IPS-15b (cell line): ENCODE results near the gene SPIB.
A peak's percentile ranks its signal among the peaks of the same experiment; 100 is the strongest.
"Not testable (repeated sequence)": the region's sequence is repeated elsewhere in the genome, so short reads cannot be mapped to it uniquely, and the experiment has no call there.

Experiments used
- H3K27me3 ChIP-seq: one replicate; pipeline ENCODE4 v1.6.1; 2013; ENCODE audit warnings: low read length; ENCODE audit not compliant: control insufficient read depth, insufficient read depth
- H3K36me3 ChIP-seq: one replicate; pipeline ENCODE4 v1.6.1; 2013; ENCODE audit warnings: low read length; ENCODE audit not compliant: control insufficient read depth, insufficient read depth
- H3K4me1 ChIP-seq: one replicate; pipeline ENCODE4 v1.6.1; 2013; ENCODE audit warnings: mild to moderate bottlenecking, low read length; ENCODE audit not compliant: control insufficient read depth, insufficient read depth
- H3K4me3 ChIP-seq: one replicate; pipeline ENCODE4 v1.5.1; 2013; ENCODE audit warnings: low read depth, low read length
- H3K9ac ChIP-seq: one replicate; pipeline ENCODE4 v1.6.1; 2013; ENCODE audit warnings: low read depth, mild to moderate bottlenecking, low read length
- H3K9me3 ChIP-seq: one replicate; pipeline ENCODE4 v1.6.1; 2013; ENCODE audit warnings: mild to moderate bottlenecking, low read length; ENCODE audit not compliant: control insufficient read depth, insufficient read depth

Gene SPIB

DNA sequence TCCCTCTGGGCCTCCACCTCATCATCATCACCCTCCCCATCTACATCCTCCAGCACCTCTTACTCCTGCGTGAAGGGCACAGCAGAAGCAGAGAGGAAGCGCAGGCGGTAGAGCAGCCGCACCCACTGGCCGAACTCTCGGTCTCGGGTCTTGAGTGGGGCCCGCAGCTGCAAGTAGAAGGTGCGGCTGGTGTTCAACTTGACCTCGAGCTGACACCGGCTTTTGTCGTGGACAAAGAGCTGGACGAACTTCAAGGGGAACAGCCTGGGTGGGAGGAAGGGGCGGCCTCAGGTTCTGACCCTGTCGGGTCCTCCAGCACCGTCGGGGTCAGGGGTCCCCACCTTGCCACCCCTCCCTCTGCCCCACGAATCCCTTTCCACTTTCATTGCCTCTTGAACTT lies 48.8 kb downstream of the SPIB start:
- Histone ChIP-seq H3K4me1 (no peaks in the 10 kb centered on the region), H3K27me3 (no peaks in the 10 kb centered on the region), H3K9me3 (no peaks in the 10 kb centered on the region), H3K36me3 (no peaks in the 10 kb centered on the region), H3K9ac (no peak overlapping the region), H3K4me3 (no peak overlapping the region)

DNA sequence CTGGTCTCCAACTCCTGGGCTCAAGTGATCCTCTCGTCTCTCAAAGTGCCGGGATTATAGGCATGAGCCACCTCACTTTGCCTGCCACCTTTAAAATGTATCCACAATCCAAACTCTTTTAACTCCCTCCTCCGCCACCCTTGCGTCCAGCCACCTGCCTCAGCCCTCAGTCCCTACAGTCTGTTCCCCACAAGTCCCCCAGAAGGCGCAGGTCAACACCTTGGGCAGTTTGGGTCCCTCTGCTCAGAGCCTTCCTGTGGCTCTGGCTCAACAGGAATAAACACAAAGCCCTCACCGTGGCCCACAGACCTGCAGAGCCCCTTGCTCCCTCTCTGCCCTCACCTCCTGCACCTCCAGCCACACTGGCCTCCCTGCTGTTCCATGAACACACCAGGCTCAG lies 50.1 kb downstream of the SPIB start:
- H3K4me1 ChIP-seq: no peaks in the 10 kb centered on the region
- H3K9me3 ChIP-seq: no peaks in the 10 kb centered on the region
- no peaks in the 10 kb centered on the region for H3K27me3 ChIP-seq

GRCh38 chr19:50473336-50473735 lies 54.6 kb downstream of the SPIB start:
- not testable (repeated sequence) for H3K27me3 ChIP-seq, H3K36me3 ChIP-seq, H3K4me1 ChIP-seq, H3K9me3 ChIP-seq, H3K9ac ChIP-seq, H3K4me3 ChIP-seq

More for the DNA sequence above, 50.1 kb downstream of the SPIB start:
- Histone ChIP-seq H3K4me3 (no peak overlapping the region), H3K9ac (no peak overlapping the region), H3K36me3 (no peaks in the 10 kb centered on the region)

DNA sequence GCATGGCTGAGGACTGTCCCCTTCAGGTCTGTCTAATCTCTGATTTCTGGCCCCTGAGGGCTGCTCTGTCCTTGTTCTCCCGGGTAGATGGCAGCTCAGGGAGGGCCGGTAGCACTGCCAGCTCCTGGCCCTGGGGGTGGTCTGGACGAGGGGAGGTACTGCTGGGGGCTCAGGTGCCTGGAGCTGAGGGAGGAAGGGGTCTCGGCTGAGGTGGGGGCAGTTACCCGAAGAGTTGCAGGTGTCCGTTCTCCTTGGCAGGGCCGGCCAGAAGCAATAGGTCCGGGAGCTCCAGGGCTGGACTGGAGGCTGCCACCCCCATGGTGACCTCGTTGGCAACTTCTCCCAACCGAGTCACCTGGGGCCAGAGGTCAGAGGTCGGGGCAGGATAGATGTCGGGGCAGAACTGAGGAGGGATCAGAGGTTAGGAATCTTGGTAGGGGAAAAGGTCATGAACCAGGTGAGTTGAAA lies 56.4 kb downstream of the SPIB start:
- H3K4me1 ChIP-seq: no peaks in the 10 kb centered on the region

DNA sequence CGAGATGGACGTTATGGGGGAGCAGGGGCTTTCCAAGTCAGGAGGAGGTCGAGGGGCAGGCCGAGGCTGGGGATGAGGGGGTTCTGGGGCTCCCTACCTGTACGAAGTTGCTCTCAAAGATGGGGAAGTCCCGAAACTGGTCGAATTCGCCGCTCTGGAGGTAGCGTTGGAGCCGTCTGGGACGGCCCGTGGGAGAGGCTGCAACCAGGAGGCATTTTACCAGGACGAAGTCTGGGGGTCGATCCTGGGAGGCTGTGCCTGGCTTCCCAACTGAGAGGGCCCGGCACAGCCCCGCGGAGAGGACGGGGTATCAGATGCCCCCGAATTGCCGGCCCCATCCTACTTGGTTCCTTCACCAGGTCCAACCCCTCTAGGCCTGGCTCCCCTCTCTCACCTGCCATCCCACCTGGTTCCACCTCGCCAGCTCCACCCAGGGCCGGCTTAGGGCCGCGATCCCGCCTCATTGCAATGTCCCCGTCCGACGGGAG lies 57.0 kb downstream of the SPIB start:
- Histone ChIP-seq H3K9ac (peak overlapping the region; percentile 47), H3K4me1 (no peaks in the 10 kb centered on the region), H3K9me3 (peaks cover 5% of the 10 kb centered on the region), H3K36me3 (peaks cover 26% of the 10 kb centered on the region), H3K27me3 (no peaks in the 10 kb centered on the region), H3K4me3 (peak overlapping the region; percentile 49)

More for the DNA sequence above, 56.4 kb downstream of the SPIB start:
- Histone ChIP-seq H3K27me3 (no peaks in the 10 kb centered on the region), H3K9me3 (peaks cover 5% of the 10 kb centered on the region), H3K9ac (no peak overlapping the region), H3K36me3 (peaks cover 20% of the 10 kb centered on the region), H3K4me3 (no peak overlapping the region)

DNA sequence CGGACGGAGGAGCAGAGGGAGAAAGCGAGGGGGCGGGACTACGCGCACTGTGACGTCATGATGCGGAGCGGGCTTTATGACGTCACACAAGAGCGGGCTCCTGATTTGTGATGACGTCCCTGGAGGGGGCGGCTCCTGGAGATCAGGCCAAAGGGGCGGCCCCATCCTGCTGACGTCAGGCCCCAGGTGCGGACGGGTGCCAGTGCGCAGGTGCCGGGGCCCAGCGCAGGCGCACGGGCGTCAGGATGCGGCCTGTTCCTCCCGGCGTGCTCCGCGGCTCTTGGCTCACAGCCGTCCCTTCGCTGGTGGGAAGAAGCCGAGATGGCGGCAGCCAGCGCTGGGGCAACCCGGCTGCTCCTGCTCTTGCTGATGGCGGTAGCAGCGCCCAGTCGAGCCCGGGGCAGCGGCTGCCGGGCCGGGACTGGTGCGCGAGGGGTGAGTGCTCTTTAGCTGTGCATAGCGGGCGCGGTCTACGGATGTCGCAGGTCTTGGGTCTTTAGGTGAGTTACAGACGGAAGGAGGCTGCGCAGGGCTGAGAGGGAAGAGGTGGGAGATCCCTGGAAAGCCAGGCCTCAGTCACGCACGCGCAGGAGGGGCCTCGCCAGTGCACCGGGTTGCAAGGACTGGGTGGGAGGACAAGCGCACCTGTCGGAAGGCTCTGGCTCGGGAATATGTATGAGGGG lies 57.6 kb downstream of the SPIB start, which contains the start of the genes EMC10 and GARIN5A:
Gene EMC10 (plus strand): TSS at position 284 of the 683 bp plus-strand sequence. CDS start 38 bp downstream, at position 322.
Gene GARIN5A (minus strand): TSS at position 625 of the 683 bp plus-strand sequence. CDS start 460 bp downstream, at position 165.
- Histone ChIP-seq H3K36me3 (peaks cover 28% of the 10 kb centered on the region), H3K27me3 (no peaks in the 10 kb centered on the region), H3K4me3 (peak within 1 kb of the TSS; percentile 98), H3K9me3 (peaks cover 5% of the 10 kb centered on the region), H3K9ac (peak within 1 kb of the TSS; percentile 94), H3K4me1 (no peaks in the 10 kb centered on the region)

DNA sequence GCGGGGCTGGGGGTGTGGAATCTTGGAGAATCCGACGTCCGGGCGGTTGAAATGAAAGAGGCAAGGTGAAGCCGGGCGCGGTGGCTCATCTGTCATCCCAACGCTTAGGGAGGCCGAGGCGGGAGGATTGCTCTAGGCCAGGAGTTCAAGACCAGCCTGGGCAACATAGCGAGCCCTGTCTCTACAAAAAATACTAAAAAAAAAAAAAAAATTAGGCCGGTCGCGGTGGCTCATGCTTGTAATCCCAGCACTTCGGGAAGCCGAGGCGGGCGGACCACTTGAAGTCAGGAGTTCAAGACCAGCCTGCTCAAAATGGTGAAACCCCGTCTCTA lies 58.1 kb downstream of the SPIB start:
- H3K4me3 ChIP-seq: peak overlapping the region; percentile 98
- no peaks in the 10 kb centered on the region for H3K4me1 ChIP-seq
- no peaks in the 10 kb centered on the region for H3K27me3 ChIP-seq
- peaks cover 31% of the 10 kb centered on the region for H3K36me3 ChIP-seq
- no peak overlapping the region for H3K9ac ChIP-seq
- peaks cover 5% of the 10 kb centered on the region for H3K9me3 ChIP-seq

DNA sequence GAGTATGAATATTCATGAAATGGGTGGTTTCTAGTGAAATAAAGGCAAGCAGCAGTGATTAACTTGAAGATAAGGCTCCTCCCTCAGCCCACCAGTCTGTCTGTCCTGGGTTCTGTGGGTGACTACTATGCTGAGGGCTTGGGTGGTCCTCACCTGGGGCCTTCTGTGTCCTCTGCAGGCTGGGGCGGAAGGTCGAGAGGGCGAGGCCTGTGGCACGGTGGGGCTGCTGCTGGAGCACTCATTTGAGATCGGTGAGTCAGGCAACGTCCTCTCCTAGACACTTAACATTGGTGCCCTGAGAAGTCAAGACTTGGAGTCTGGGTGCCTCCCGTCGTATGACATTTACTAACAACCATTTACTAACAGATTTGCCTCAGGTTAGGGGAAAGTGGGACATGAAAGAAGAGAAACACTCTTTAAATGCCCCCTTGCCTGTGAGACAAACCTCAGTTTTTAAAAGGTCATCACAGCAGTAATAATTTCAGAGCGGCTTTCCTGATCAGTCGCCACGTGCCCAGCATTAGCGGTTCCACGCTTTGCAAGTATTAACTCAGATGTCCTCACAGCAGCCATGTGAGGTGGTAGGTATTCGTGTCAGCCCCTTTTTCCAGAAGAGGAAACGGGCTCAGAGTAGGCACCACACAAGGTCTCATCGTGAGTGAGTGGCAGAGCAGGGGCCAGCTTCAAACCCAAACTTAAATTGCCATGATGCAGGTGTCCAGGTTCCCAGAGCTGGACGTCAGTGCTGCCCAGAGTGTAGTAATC lies 59.2 kb downstream of the SPIB start:
- no peaks in the 10 kb centered on the region for H3K4me1 ChIP-seq
- H3K4me3 ChIP-seq: peak overlapping the region; percentile 98

GRCh38 chr19:50478901-50479715 lies 60.4 kb downstream of the SPIB start:
- peaks cover 38% of the 10 kb centered on the region for H3K36me3 ChIP-seq
- no peaks in the 10 kb centered on the region for H3K4me1 ChIP-seq
- H3K9ac ChIP-seq: no peak overlapping the region

More for the DNA sequence above, 59.2 kb downstream of the SPIB start:
- Histone ChIP-seq H3K9ac (no peak overlapping the region), H3K36me3 (peaks cover 38% of the 10 kb centered on the region), H3K27me3 (no peaks in the 10 kb centered on the region), H3K9me3 (peaks cover 5% of the 10 kb centered on the region)

DNA sequence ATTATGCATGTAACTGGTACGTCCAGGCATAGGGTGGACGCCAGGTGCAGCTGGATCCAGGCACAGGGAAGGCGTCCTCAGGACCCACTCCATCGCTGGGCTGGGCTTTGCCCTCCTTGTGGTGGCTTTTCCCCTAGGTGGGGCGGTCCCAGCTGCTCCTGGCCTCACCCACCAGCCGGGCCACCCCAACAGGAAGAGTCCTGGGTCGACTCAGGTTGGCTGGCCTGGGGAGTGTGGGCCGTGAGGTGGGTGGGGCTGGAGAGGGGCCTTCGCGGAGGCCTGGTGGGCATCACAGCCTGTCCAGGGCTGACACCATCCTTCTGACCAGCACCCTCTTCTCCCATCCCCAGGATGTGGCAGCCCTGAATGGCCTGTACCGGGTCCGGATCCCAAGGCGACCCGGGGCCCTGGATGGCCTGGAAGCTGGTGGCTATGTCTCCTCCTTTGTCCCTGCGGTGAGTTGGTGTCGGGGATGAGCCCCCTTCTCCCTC lies 61.1 kb downstream of the SPIB start:
- Histone ChIP-seq H3K27me3 (no peaks in the 10 kb centered on the region), H3K4me3 (no peak overlapping the region), H3K36me3 (peaks cover 38% of the 10 kb centered on the region), H3K9ac (no peak overlapping the region), H3K4me1 (no peaks in the 10 kb centered on the region), H3K9me3 (peaks cover 5% of the 10 kb centered on the region)

More at GRCh38 chr19:50478901-50479715, 60.4 kb downstream of the SPIB start:
- peaks cover 5% of the 10 kb centered on the region for H3K9me3 ChIP-seq
- H3K27me3 ChIP-seq: no peaks in the 10 kb centered on the region
- no peak overlapping the region for H3K4me3 ChIP-seq
